A673 (cell line): ENCODE data around the gene TAPBPL. TPM values are rescaled to one million over a fixed set of nuclear protein-coding genes. Genes with fewer than 3 reads are reported as not detected.

ENCODE experiments used
- BruUV-seq: library from RNA; stranded (reverse); fragments of 400-500 nt; replicated peaks from 2 replicates; lab custom pipeline; 2021; lab: Mats Ljungman, UMichigan
- CTCF ChIA-PET: fragments of 300-600 bp; sonication (Branson Sonifier 250); formaldehyde crosslinking; loops from one replicate; lab custom pipeline; 2022; ENCODE audit warnings: antibody characterized with exemption; lab: Charles Lee
- POLR2A ChIA-PET: fragments of 300-600 bp; sonication (Branson Sonifier 250); formaldehyde crosslinking; loops from one replicate; lab custom pipeline; 2022; ENCODE audit warnings: antibody characterized with exemption; ENCODE audit not compliant: low non-redundant PET; lab: Charles Lee
- DNase-seq: peaks from one replicate; pipeline ENCODE4 v3.0.0-alpha.2; 2015; ENCODE audit warnings: low spot score
- H3K27ac ChIP-seq: fragments of 200-600 bp; sonication (generic); 2 replicates; pipeline ENCODE4 v1.5.1; 2016; ENCODE audit warnings: mixed run types, low read depth, mild to moderate bottlenecking, mixed read lengths, antibody characterized with exemption, low read length; ENCODE audit not compliant: poor library complexity, severe bottlenecking
- H3K27me3 ChIP-seq: fragments of 200-600 bp; sonication (generic); replicated peaks from 2 replicates; pipeline ENCODE4 v1.6.1; 2017; ENCODE audit warnings: mixed run types, low read depth, mild to moderate bottlenecking, mixed read lengths, antibody characterized with exemption, low read length; ENCODE audit not compliant: insufficient read depth, poor library complexity
- H3K36me3 ChIP-seq: fragments of 200-600 bp; sonication (generic); 2 replicates; pipeline ENCODE4 v1.6.1; 2016; ENCODE audit warnings: mixed run types, mild to moderate bottlenecking, mixed read lengths, antibody characterized with exemption, low read length; ENCODE audit not compliant: insufficient read depth, poor library complexity, severe bottlenecking
- H3K4me1 ChIP-seq: fragments of 200-600 bp; sonication (generic); 2 replicates; pipeline ENCODE4 v1.6.1; 2017; ENCODE audit warnings: mixed run types, mild to moderate bottlenecking, mixed read lengths, antibody characterized with exemption, low read length; ENCODE audit not compliant: insufficient read depth, poor library complexity, severe bottlenecking
- H3K4me3 ChIP-seq: fragments of 200-600 bp; sonication (generic); 2 replicates; pipeline ENCODE4 v1.5.1; 2016; ENCODE audit warnings: low read depth, mixed run types, mild to moderate bottlenecking, mixed read lengths, low read length; ENCODE audit not compliant: poor library complexity, severe bottlenecking
- H3K9me3 ChIP-seq: fragments of 200-600 bp; sonication (generic); 2 replicates; pipeline ENCODE4 v1.6.1; 2016; ENCODE audit warnings: mixed run types, low read depth, mild to moderate bottlenecking, mixed read lengths, antibody characterized with exemption, low read length; ENCODE audit not compliant: poor library complexity, severe bottlenecking
- CTCF ChIP-seq: fragments of 300-800, 200-600 bp; sonication (generic); conservative IDR thresholded peaks from 2 replicates; pipeline ENCODE4 v1.5.1; 2017; ENCODE audit warnings: low read depth, mild to moderate bottlenecking, antibody characterized with exemption, low read length, moderate library complexity, mixed read lengths
- EZH2 ChIP-seq: fragments of 200-600 bp; sonication (generic); IDR thresholded peaks from 2 replicates; pipeline ENCODE4 v1.6.1; 2017; ENCODE audit warnings: borderline replicate concordance, low read depth, mild to moderate bottlenecking, mixed read lengths, antibody characterized with exemption, low read length; ENCODE audit not compliant: poor library complexity, severe bottlenecking
- intact Hi-C: fragments of 100-400 bp; cut with micrococcal nuclease; formaldehyde crosslinking; loops from one replicate; pipeline ENCODE4 v1.10.0; 2022; ENCODE audit not compliant: unreplicated experiment
- total RNA-seq: library from RNA; stranded (reverse); gene quantifications from 2 replicates; pipeline ENCODE4 v1.2.3, GENCODE V29; 2021

The TAPBPL gene
- total RNA-seq, 1 experiment from 2014 or later = 6.9 TPM

DNA sequence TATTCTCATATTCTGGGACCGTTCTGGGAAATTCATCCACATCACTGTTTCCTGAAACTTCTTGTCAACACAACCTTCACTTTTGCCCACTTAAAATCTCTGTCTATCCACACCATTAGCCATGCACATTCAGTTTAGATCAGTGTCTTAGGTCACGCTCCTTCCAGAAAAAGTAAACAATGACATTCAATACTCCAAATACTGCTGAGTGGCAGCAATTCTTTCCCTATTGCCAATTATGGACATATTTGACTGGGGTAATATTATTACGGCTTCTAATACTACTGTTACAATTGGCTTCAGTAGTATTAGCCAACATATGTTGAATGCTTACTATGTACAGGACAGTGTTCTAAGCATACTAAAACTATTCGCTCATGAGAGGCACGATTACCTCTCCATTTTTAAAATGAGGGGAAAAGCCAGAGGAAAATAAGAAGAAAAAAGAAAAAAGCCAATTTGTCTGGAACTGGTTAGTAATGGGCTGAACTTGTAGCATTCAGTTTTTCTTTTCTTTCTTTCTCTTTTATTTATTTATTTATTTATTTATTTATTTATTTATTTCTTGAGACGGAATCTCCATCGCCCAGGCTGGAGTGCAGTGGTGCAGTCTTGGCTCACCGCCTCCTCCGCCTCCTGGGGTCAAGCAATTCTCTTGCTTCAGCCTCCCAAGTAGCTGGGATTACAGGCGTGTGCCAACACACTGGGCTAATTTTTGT lies 44.4 kb upstream of the TAPBPL start:
- H3K9me3 ChIP-seq = no peaks in the 10 kb centered on the region
- no peaks in the 10 kb centered on the region for H3K36me3 ChIP-seq
- no peak overlapping the region for H3K27ac ChIP-seq
- no TSS peak for BruUV-seq
- no peak overlapping the region for H3K4me3 ChIP-seq
- no peak for DNase-seq
- CTCF ChIA-PET = no interaction called here
- no peaks in the 10 kb centered on the region for H3K4me1 ChIP-seq
- POLR2A ChIA-PET = no interaction called here
- H3K27me3 ChIP-seq = no peaks in the 10 kb centered on the region
- intact Hi-C loops = no loop called here
- TF ChIP-seq EZH2 (no peak), CTCF (no peak)

- Histone ChIP-seq H3K4me3 (no peak overlapping the region), H3K36me3 (no peaks in the 10 kb centered on the region), H3K9me3 (no peaks in the 10 kb centered on the region), H3K27ac (no peak overlapping the region), H3K27me3 (no peaks in the 10 kb centered on the region), H3K4me1 (no peaks in the 10 kb centered on the region)
- CTCF ChIA-PET = no interaction called here
- TF ChIP-seq EZH2 (no peak), CTCF (no peak)
- no peak for DNase-seq
- no TSS peak for BruUV-seq
- POLR2A ChIA-PET = no interaction called here
- intact Hi-C loops = no loop called here
Observed at GRCh38 chr12:6416596-6416995, 35.2 kb upstream of the TAPBPL start.

- H3K27me3 ChIP-seq = no peaks in the 10 kb centered on the region
- ChIA-PET CTCF (no interaction called here), POLR2A (no interaction called here)
- no peak for TF ChIP-seq EZH2
- TF ChIP-seq CTCF = no peak
- H3K4me3 ChIP-seq = no peak overlapping the region
- DNase-seq = no peak
- H3K4me1 ChIP-seq = no peaks in the 10 kb centered on the region
- BruUV-seq = no TSS peak
- intact Hi-C loops = no loop called here
- H3K27ac ChIP-seq = no peak overlapping the region
- no peaks in the 10 kb centered on the region for H3K36me3 ChIP-seq
- H3K9me3 ChIP-seq = no peaks in the 10 kb centered on the region
Observed at GRCh38 chr12:6418796-6419195, 33.0 kb upstream of the TAPBPL start.
